ENCODE results near the gene TPRG1. TPM values are rescaled to one million over a fixed set of nuclear protein-coding genes. Genes with fewer than 3 reads are reported as not detected.

Gene TPRG1
- total RNA-seq, 1 donor from 2014 or later = 13.6 TPM

DNA sequence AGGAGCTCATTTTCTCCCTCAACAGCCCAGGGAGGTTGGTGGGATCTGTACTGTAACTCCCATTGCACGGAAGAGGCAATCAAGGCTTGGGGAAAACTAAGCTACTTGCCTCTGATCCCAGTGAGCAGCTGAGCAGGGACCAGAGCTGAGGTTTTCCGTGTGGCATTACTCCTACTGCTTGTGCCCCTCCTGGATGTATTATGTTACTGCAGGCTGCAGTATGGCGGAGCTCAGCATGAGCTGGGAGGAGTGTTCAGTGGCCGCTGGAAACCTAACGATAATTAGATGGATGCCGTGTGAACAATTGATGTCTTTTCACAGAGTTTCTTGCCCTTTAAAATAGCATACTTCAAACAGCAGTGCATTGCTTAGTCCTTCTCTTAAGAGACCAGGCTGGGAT, 2.0 kb upstream of the TPRG1 start:
- DNase-seq (ENCODE audit: low spot score) = no peak
- Mint-ChIP-seq H3K4me3 (no peak overlapping the region), H3K9me3 (no peaks in the 10 kb centered on the region), H3K36me3 (ENCODE audit: low read depth) (no peaks in the 10 kb centered on the region), H3K27ac (no peak overlapping the region), H3K27me3 (ENCODE audit: insufficient read depth) (no peaks in the 10 kb centered on the region), H3K4me1 (ENCODE audit: low read depth) (peaks cover 15% of the 10 kb centered on the region)
- intact Hi-C loops (cut with micrococcal nuclease) = no loop called here

- Mint-ChIP-seq H3K4me3 (no peak overlapping the region), H3K36me3 (ENCODE audit: low read depth) (no peaks in the 10 kb centered on the region), H3K9me3 (no peaks in the 10 kb centered on the region), H3K27me3 (ENCODE audit: insufficient read depth) (no peaks in the 10 kb centered on the region), H3K4me1 (ENCODE audit: low read depth) (peaks cover 15% of the 10 kb centered on the region), H3K27ac (no peak overlapping the region)
- DNase-seq (ENCODE audit: low spot score) = no peak
- intact Hi-C loops (cut with micrococcal nuclease) = no loop called here
Observed at GRCh38 chr3:189170559-189170958, 1.2 kb upstream of the TPRG1 start.

DNA sequence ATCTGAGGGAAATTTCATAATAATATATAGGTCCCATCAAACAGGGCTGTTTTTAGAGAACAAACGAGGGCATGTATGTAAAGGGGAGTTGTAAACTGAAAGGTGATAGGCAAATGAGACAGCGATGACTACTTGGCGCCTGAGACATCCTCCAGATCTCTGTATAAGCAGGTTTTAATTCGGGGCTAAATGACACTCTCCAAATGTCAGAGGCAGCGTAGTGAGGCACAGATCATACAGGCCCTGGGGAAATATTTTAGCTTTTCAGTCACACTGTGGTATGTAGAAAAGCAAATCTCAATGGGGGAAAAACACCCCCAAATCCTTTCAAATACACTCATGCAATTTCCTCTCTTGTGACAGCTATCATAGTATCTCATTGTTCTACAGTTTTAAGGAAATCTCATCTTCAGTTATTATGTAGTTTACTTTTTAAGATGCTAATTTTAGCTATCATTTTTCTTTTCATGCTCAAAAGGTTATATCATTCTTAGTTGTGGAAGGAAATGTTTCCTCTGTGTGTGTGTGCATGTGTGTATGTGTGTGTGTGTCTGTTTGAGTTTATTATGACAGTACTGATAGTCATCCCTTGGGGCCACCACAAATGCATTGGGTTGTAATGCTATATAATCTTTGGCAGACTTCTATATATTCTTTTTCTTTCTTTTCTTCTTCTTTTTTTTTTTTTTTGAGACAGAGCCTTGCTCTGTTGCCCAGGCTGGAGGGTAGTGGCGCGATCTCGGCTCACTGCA, 1.1 kb downstream of the TPRG1 start:
- no peak overlapping the region for H3K4me3 Mint-ChIP-seq
- no peak overlapping the region for H3K27ac Mint-ChIP-seq
- peaks cover under 1% of the 10 kb centered on the region for H3K27me3 Mint-ChIP-seq (ENCODE audit: insufficient read depth)
- H3K4me1 Mint-ChIP-seq (ENCODE audit: low read depth) = peaks cover 7% of the 10 kb centered on the region
- H3K9me3 Mint-ChIP-seq = no peaks in the 10 kb centered on the region
- DNase-seq (ENCODE audit: low spot score) = no peak
- no peaks in the 10 kb centered on the region for H3K36me3 Mint-ChIP-seq (ENCODE audit: low read depth)
- intact Hi-C loops (cut with micrococcal nuclease) = no loop called here

DNA sequence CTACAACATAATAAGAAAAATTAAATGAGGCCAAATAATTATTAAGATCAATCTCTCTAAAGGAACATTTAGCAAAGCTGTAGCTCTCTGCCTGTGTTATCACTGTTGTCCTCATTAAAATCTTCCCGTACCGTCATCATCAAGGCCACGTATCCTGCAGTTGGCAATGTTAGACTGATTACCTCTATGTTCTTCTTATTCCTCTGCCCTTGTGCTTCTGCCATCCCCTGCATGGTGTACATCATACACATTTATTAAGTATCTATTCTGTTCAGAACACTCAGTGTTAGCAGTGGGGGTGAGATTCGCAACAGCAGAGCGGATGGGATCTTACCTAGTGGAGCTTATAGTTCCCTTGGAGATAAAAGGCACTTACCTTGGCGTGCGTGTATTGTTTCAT, 12.8 kb downstream of the TPRG1 start:
- no peaks in the 10 kb centered on the region for H3K4me1 Mint-ChIP-seq (ENCODE audit: low read depth)
- intact Hi-C loops (cut with micrococcal nuclease) = no loop called here
- H3K27me3 Mint-ChIP-seq (ENCODE audit: insufficient read depth) = peaks cover 5% of the 10 kb centered on the region
- H3K4me3 Mint-ChIP-seq = no peak overlapping the region
- DNase-seq (ENCODE audit: low spot score) = no peak
- peaks cover 15% of the 10 kb centered on the region for H3K9me3 Mint-ChIP-seq
- H3K36me3 Mint-ChIP-seq (ENCODE audit: low read depth) = no peaks in the 10 kb centered on the region
- H3K27ac Mint-ChIP-seq = no peak overlapping the region

DNA sequence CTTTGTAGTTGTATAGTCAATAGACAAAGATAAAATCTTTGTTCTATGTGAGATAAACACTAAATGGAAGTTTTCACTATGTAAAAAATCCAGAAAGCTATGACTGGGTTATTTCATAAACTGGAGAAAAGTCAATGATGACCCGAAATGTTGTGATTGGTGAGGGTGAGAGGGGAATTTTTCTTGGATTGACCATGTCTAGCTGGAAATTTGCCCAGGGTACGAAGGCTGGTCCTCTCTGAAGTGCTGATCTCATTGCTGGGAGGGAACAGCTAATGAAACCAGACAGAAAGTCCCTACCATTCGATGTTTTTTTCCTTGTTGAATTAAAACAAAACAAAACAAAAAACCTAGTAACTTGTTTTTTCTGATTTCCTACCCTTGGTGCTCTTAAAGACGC, 14.3 kb downstream of the TPRG1 start:
- H3K36me3 Mint-ChIP-seq (ENCODE audit: low read depth) = no peaks in the 10 kb centered on the region
- H3K27me3 Mint-ChIP-seq (ENCODE audit: insufficient read depth) = peaks cover 5% of the 10 kb centered on the region
- no peak for DNase-seq (ENCODE audit: low spot score)
- H3K4me1 Mint-ChIP-seq (ENCODE audit: low read depth) = no peaks in the 10 kb centered on the region
- intact Hi-C loops (cut with micrococcal nuclease) = no loop called here
- H3K4me3 Mint-ChIP-seq = no peak overlapping the region
- peaks cover 15% of the 10 kb centered on the region for H3K9me3 Mint-ChIP-seq
- no peak overlapping the region for H3K27ac Mint-ChIP-seq

GRCh38 chr3:189188466-189188865, 16.7 kb downstream of the TPRG1 start:
- Mint-ChIP-seq H3K9me3 (peaks cover 21% of the 10 kb centered on the region), H3K4me1 (ENCODE audit: low read depth) (no peaks in the 10 kb centered on the region), H3K27me3 (ENCODE audit: insufficient read depth) (peaks cover 7% of the 10 kb centered on the region), H3K4me3 (no peak overlapping the region), H3K36me3 (ENCODE audit: low read depth) (no peaks in the 10 kb centered on the region), H3K27ac (no peak overlapping the region)
- intact Hi-C loops (cut with micrococcal nuclease) = no loop called here
- DNase-seq (ENCODE audit: low spot score) = no peak

GRCh38 chr3:189192725-189193124, 21.0 kb downstream of the TPRG1 start:
- Mint-ChIP-seq H3K27me3 (ENCODE audit: insufficient read depth) (peaks cover 2% of the 10 kb centered on the region), H3K27ac (no peak overlapping the region), H3K4me3 (no peak overlapping the region), H3K4me1 (ENCODE audit: low read depth) (no peaks in the 10 kb centered on the region), H3K36me3 (ENCODE audit: low read depth) (no peaks in the 10 kb centered on the region), H3K9me3 (peaks cover 37% of the 10 kb centered on the region)
- intact Hi-C loops (cut with micrococcal nuclease) = no loop called here
- DNase-seq (ENCODE audit: low spot score) = no peak

DNA sequence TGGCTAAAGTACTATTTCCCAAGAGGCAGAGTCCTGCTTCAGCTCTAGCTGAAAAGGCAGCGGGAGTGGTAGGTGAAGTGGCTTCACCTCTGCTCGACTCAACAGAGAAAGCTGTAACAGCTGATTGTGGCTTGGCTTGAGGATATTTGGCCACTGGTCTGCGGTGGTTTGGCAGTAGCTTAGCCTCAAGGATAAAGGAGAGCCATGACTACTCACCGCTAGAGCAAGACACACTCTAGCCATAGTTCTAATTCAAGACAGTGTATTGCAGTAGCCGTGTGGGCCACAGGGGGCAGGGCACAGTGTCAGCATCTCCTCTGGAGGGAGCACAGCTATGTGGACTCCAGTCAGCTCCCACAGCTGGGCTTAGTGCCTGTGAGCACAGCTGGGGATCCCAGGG, 23.5 kb downstream of the TPRG1 start:
- Mint-ChIP-seq H3K4me1 (ENCODE audit: low read depth) (no peaks in the 10 kb centered on the region), H3K27ac (no peak overlapping the region), H3K9me3 (peaks cover 43% of the 10 kb centered on the region), H3K4me3 (no peak overlapping the region), H3K27me3 (ENCODE audit: insufficient read depth) (peaks cover 2% of the 10 kb centered on the region), H3K36me3 (ENCODE audit: low read depth) (no peaks in the 10 kb centered on the region)
- intact Hi-C loops (cut with micrococcal nuclease) = no loop called here
- DNase-seq (ENCODE audit: low spot score) = no peak

GRCh38 chr3:189202106-189202505, 30.3 kb downstream of the TPRG1 start:
- Mint-ChIP-seq H3K36me3 (ENCODE audit: low read depth) (no peaks in the 10 kb centered on the region), H3K9me3 (peaks cover 9% of the 10 kb centered on the region), H3K27ac (no peak overlapping the region), H3K4me1 (ENCODE audit: low read depth) (no peaks in the 10 kb centered on the region), H3K4me3 (no peak overlapping the region), H3K27me3 (ENCODE audit: insufficient read depth) (peaks cover 8% of the 10 kb centered on the region)
- DNase-seq (ENCODE audit: low spot score) = no peak
- intact Hi-C loops (cut with micrococcal nuclease) = no loop called here

- H3K4me3 Mint-ChIP-seq = no peak overlapping the region
- DNase-seq (ENCODE audit: low spot score) = no peak
- no peaks in the 10 kb centered on the region for H3K4me1 Mint-ChIP-seq (ENCODE audit: low read depth)
- no peaks in the 10 kb centered on the region for H3K36me3 Mint-ChIP-seq (ENCODE audit: low read depth)
- intact Hi-C loops (cut with micrococcal nuclease) = no loop called here
- H3K27ac Mint-ChIP-seq = no peak overlapping the region
- peaks cover 6% of the 10 kb centered on the region for H3K9me3 Mint-ChIP-seq
- H3K27me3 Mint-ChIP-seq (ENCODE audit: insufficient read depth) = peaks cover 8% of the 10 kb centered on the region
Observed at GRCh38 chr3:189202583-189202982, 30.8 kb downstream of the TPRG1 start.

GRCh38 chr3:189204167-189204866, 32.5 kb downstream of the TPRG1 start:
- no peaks in the 10 kb centered on the region for H3K36me3 Mint-ChIP-seq (ENCODE audit: low read depth)
- peaks cover 8% of the 10 kb centered on the region for H3K27me3 Mint-ChIP-seq (ENCODE audit: insufficient read depth)
- H3K27ac Mint-ChIP-seq = no peak overlapping the region
- no peaks in the 10 kb centered on the region for H3K4me1 Mint-ChIP-seq (ENCODE audit: low read depth)
- no peak overlapping the region for H3K4me3 Mint-ChIP-seq
- H3K9me3 Mint-ChIP-seq = no peaks in the 10 kb centered on the region
- intact Hi-C loops (cut with micrococcal nuclease) = no loop called here
- DNase-seq (ENCODE audit: low spot score) = no peak

GRCh38 chr3:189204937-189205336, 33.2 kb downstream of the TPRG1 start:
- H3K36me3 Mint-ChIP-seq (ENCODE audit: low read depth) = no peaks in the 10 kb centered on the region
- peaks cover 8% of the 10 kb centered on the region for H3K27me3 Mint-ChIP-seq (ENCODE audit: insufficient read depth)
- no peak overlapping the region for H3K27ac Mint-ChIP-seq
- DNase-seq (ENCODE audit: low spot score) = no peak
- H3K4me3 Mint-ChIP-seq = no peak overlapping the region
- intact Hi-C loops (cut with micrococcal nuclease) = no loop called here
- no peaks in the 10 kb centered on the region for H3K9me3 Mint-ChIP-seq
- no peaks in the 10 kb centered on the region for H3K4me1 Mint-ChIP-seq (ENCODE audit: low read depth)

DNA sequence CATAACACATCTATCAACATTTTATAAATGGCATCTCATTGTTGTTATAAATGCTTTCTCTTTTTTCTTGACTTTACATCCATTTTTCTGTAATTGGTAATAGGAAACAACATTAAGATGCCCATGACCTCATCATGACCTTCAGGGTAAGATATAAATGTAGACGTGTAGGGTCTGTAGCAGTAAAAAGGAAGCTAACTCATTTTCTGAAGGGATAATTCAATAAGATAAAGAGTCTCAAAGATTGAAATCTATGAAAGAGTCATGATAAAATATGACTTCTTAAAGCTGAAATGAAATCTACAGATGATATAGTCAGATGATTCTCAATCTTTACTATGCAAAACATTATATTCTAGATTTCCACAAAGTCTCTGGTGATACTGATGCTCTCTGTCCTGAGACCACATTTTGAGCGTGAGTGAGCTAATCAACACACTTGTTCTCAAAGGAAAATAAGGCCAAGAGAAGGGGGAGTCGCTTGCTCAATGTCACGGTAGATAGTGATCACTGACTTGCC, 38.5 kb downstream of the TPRG1 start:
- Mint-ChIP-seq H3K27me3 (ENCODE audit: insufficient read depth) (peaks cover 2% of the 10 kb centered on the region), H3K4me3 (no peak overlapping the region), H3K4me1 (ENCODE audit: low read depth) (no peaks in the 10 kb centered on the region), H3K36me3 (ENCODE audit: low read depth) (no peaks in the 10 kb centered on the region), H3K9me3 (no peaks in the 10 kb centered on the region), H3K27ac (no peak overlapping the region)
- DNase-seq (ENCODE audit: low spot score) = no peak
- intact Hi-C loops (cut with micrococcal nuclease) = no loop called here
